GM21576 (cell line): ENCODE results near the gene UNC79.
A peak's percentile ranks its signal among the peaks of the same experiment; 100 is the strongest.
"Not testable (repeated sequence)": the region's sequence is repeated elsewhere in the genome, so short reads cannot be mapped to it uniquely, and the experiment has no call there.

Experiments used
- ATAC-seq: cut with Tn5 transposase; IDR thresholded peaks from one replicate; pipeline ENCODE4 v1.9.1; 2021; ENCODE audit warnings: mild to moderate bottlenecking, moderate library complexity; ENCODE audit not compliant: unreplicated experiment

UNC79 gene

GRCh38 chr14:93430315-93431035 lies at the start of gene UNC79:
Gene UNC79, plus strand, starts transcription at chr14:93430939. Its CDS starts 91 bp downstream, at chr14:93431030.
- ATAC-seq, result no peak

DNA sequence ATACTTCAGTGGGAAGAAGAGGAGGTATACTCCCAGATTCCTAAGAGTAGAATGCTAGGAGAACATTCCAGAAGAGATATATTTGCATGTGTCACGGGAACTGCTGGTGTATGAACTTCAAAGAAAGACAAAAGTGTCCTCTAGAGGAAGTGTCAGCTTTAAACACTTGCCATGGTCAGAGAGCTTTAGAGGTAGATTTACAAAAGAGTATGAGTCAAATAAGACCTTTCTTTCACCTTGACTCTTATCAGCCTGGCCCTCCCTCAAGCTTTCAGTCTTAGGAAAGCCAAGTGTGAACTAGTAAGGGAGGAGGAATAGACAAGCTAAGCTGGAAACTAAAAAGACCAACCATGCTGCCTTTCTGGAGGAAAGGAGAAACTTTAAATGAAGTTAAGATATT lies 49.1 kb upstream of the UNC79 start:
- ATAC-seq, result peak; percentile 69

DNA sequence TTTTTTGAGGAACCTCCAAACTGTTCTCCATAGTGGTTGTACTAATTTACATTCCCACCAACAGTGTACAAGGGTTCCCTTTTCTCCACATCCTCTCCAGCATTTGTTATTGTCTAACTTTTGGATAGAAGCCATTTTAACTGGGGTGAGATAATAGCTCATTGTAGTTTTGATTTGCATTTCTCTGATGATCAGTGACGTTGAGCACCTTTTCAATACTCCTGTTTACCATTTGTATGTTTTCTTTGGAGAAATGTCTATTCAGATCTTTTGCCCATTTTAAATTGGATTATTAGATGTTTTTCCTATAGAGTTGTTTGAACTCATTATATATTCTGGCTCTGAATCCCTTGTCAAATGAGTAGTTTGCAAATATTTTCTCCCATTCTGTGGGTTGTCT lies 46.5 kb upstream of the UNC79 start:
- ATAC-seq, result not testable (repeated sequence)

DNA sequence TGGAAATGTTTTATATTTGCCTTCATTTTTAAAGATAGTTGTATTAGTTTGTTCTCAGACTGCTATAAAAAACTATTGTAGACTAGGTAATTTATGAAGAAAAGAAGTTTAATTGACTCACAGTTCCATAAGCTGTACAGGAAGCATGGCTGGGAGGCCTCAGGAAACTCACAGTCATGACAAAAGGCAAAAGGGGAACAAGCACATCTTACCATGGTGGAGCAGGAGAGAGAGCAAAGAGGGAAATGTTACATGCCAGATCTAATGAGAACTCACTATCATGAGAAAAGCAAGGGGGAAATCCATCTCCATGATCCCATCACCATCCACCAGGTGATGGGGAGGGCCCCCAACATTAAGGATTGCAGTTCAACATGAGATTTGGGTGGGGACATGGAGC lies 35.5 kb upstream of the UNC79 start:
- ATAC-seq, result no peak

DNA sequence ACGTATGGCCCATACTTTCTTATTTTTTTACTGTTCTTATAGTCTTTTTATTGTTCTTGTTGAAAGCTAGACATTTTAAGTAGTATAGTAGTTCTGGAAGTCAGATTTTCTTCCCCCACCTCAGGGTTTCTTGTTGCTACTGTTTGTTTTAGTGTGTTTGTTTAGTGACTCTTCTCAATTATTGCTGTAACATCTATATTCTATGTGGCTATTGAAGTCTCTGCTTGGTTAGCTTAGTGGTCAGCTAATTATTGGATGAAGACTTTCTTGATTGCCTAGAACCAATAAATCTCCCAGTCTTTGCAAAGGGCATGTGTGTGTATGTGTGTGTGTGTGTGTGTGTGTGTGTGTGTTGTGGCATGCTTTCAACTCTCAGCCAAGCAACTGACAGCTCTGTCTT lies 34.3 kb upstream of the UNC79 start:
- ATAC-seq, result no peak

GRCh38 chr14:93398491-93398890 lies 32.2 kb upstream of the UNC79 start:
- no peak for ATAC-seq

DNA sequence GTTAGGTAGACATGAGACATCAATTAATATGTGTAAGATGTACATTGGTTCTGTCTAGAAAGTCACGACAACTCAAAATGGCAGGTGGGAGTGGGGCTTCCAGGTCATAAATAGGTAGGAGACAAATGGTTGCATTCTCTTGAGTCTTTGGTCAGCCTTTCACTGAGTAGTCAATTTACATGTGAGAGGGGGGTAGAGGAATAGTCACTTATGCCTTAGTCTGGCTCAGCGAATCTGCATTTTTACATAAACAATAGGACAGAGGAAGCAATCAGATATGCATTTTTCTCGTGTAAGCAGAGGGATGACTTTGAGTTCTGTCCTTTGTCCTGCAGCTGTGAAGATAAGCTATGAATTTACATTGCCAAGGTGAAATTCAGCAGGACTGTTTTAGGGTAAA lies 27.8 kb upstream of the UNC79 start:
- no peak for ATAC-seq

- no peak for ATAC-seq
These were observed 20.7 kb upstream of the UNC79 start for GRCh38 chr14:93410021-93410420.

GRCh38 chr14:93410893-93411292 lies 19.8 kb upstream of the UNC79 start:
- no peak for ATAC-seq

GRCh38 chr14:93425136-93425535 lies 5.6 kb upstream of the UNC79 start:
- ATAC-seq, result not testable (repeated sequence)

DNA sequence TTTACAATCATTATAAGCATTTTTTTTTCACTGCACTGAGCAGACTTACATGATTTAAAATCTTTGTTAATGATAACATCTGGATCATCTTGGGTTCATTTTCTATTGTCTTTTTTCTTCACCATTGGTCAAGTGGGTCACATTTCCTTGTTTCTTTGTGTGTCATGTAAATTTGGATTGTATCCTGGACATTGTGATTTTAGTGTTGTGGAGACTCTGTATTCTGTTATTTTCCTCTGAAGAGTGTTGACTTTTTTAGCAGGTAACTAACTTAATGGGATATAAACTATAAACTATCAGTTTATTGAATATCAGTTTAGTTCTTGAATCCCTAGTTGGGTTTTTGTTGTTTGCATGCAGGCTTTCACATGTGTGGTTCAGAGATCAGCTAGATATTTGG lies 4.0 kb upstream of the UNC79 start:
- no peak for ATAC-seq

DNA sequence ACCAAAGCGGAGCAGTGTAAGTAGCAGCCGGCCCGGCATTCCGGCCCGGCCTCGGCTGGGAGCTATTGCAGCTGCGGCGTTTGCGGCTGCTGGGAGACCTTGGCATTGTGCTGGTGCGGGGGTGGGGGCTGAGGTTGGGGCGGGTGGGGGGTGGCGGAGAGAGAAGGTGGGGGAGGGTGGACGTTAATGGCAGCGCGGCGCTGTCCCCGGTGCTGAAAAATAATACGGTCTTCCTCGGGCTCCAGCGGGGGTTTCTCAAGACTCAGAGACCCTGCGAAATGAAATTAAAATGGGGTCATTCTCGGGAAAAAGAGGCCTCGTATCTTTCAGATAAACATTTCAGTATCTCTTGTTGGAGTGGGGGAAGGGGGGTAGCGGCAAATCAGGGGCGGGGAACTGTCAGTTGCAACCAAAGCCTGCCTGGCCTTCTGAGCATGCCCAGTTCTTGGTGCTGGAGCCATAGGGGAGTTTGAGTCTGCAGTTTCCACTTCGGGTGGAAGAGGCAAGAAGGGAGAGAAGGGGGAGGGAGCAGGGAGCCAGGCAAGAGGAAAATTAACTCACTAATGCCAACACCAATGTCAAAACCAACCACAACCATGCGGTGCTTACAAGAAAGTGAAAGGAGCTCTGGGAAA lies 414 bp downstream of the UNC79 start:
- no peak for ATAC-seq

GRCh38 chr14:93454224-93454623 lies 23.5 kb downstream of the UNC79 start:
- ATAC-seq, result no peak

GRCh38 chr14:93456356-93456755 lies 25.6 kb downstream of the UNC79 start:
- no peak for ATAC-seq

DNA sequence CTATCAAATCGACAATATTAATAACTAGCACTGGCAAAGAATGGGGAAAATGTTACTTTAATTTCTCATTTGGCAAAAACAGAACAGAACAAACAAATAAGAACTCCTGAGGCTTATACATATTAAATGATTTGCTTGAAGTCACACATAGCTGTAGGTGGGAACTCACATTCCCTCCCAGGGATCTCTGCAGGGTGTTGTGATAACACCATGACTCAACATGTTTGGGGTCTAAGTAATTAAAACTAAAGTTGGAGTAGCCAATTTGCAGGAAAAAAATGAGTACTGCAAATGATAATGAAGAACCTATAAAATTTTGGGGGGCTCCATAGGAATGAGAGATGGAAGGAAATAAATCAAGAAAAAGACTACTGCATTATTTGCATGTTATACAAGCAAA lies 27.5 kb downstream of the UNC79 start:
- no peak for ATAC-seq

- ATAC-seq, result no peak
These were observed 31.7 kb downstream of the UNC79 start for GRCh38 chr14:93462479-93462878.

GRCh38 chr14:93464271-93464670 lies 33.5 kb downstream of the UNC79 start:
- no peak for ATAC-seq

- no peak for ATAC-seq
These were observed 44.7 kb downstream of the UNC79 start for GRCh38 chr14:93475471-93475870.

GRCh38 chr14:93476305-93476704 lies 45.6 kb downstream of the UNC79 start:
- no peak for ATAC-seq

DNA sequence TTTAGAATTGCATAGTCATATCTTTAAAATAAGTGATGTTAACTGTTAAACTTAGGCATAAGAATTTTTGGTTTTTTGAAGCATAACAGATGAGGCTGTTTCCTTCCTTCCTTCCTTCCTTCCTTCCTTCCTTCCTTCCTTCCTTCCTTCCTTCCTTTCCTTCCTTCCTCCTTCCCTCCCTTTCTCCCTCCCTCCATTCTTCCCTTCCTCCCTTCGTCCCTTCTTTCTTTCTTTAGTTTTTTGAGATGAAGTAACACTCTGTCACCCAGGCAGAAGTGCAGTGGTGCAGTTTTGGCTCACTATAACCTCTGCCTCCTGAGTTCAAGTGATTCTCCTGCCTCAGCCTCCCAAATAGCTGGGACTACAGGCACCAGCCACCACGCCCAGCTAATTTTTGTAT lies 48.3 kb downstream of the UNC79 start:
- not testable (repeated sequence) for ATAC-seq

DNA sequence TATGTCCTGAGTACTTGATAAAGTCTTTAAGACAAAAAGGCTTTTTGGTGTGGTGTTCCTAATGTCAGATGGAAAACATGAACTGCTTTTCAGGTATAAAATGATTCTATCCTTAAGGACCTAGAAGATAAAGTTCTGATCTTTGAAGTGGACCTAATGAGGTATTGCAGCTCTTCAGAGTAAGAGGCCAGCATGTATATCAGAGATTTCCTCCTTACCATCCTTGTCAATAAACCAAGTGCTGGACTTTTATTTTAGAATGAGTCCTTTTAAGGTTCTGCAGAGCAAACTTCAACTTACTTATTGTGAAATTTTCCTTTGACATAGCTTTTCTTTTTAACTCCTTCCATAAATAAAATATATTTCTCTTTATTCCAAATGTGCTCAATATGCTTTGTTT lies 50.1 kb downstream of the UNC79 start:
- ATAC-seq, result no peak

- no peak for ATAC-seq
These were observed 51.0 kb downstream of the UNC79 start for GRCh38 chr14:93481758-93482157.

DNA sequence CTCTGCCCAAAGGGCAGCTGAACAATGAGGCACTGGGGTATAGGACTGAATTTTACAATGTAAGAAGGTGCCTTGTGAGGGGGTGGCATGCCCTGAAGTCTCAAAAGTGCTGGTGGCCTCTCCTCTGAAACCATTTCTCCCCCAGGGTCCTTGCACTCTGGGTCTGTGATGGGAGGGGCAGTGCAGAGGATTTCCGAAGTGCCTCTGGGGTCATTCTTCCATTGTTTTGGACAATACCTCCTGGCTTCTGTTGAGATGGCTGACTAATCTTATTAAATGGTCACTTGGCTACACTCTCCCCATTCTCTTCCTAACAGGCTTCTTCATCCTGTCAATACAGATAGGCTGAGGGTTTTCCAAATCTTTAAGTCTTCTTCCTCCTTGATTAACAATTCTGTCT lies 59.3 kb downstream of the UNC79 start:
- ATAC-seq, result no peak
